CD14-positive monocyte (primary cell): Measurements from ENCODE around the gene HAGHL. TPM values are rescaled to one million over a fixed set of nuclear protein-coding genes. Genes with fewer than 3 reads are reported as not detected.

ENCODE experiments used
- DNase-seq, 3 donors: peaks; one replicate each; pipeline ENCODE4 v3.0.0-alpha.2; 2011 to 2022
- H2AFZ ChIP-seq: 2 replicates; pipeline ENCODE4 v1.6.0; 2012; ENCODE audit warnings: mild to moderate bottlenecking, low read depth, low read length, inconsistent platforms; ENCODE audit not compliant: insufficient read depth, poor library complexity, severe bottlenecking
- H3K27ac ChIP-seq, 2 donors: 1 replicate in 1 of 2; 2 replicates in 1 of 2; pipeline ENCODE4 v1.5.1; 2012 to 2013; ENCODE audit warnings: low read length in 2 of 2, control low read depth in 1 of 2, inconsistent platforms in 1 of 2, low read depth in 1 of 2, mild to moderate bottlenecking in 1 of 2
- H3K27me3 ChIP-seq, 2 donors: one replicate each; pipeline versions ENCODE4 v1.6.0 to v1.6.1; 2011 to 2013; ENCODE audit warnings: low read length in 2 of 2; ENCODE audit not compliant: control insufficient read depth in 2 of 2, insufficient read depth in 2 of 2
- H3K36me3 ChIP-seq, 2 donors: replicated peaks in 1 of 2; 1 replicate in 1 of 2; 2 replicates in 1 of 2; pipeline versions ENCODE4 v1.5.1 to v1.6.1; 2012 to 2013; ENCODE audit warnings: low read length in 2 of 2, control low read depth in 1 of 2, inconsistent platforms in 1 of 2, mild to moderate bottlenecking in 1 of 2; ENCODE audit not compliant: insufficient read depth in 2 of 2, control insufficient read depth in 1 of 2
- H3K4me1 ChIP-seq, 2 donors: 1 replicate in 1 of 2; 2 replicates in 1 of 2; pipeline versions ENCODE4 v1.5.1 to v1.6.1; 2012 to 2013; ENCODE audit warnings: low read length in 2 of 2, control low read depth in 1 of 2, inconsistent platforms in 1 of 2, mild to moderate bottlenecking in 1 of 2, moderate library complexity in 1 of 2; ENCODE audit not compliant: insufficient read depth in 2 of 2, control insufficient read depth in 1 of 2
- H3K4me2 ChIP-seq: replicated peaks from 2 replicates; pipeline ENCODE3; 2012; ENCODE audit warnings: low read length, moderate library complexity, mild to moderate bottlenecking; ENCODE audit not compliant: poor library complexity, severe bottlenecking; ENCODE audit errors: extremely low read depth
- H3K4me3 ChIP-seq, 3 experiments: fragments of 200-600 bp in 1 of 3; sonication (generic) in 1 of 3; replicated peaks in 1 of 3; 1 replicate in 2 of 3; 2 replicates in 1 of 3; pipeline ENCODE4 v1.5.1; 2011 to 2013; ENCODE audit warnings: low read length in 3 of 3, mild to moderate bottlenecking in 3 of 3, control low read depth in 2 of 3, low read depth in 2 of 3, inconsistent platforms in 1 of 3, moderate library complexity in 1 of 3
- H3K79me2 ChIP-seq: 2 replicates; pipeline ENCODE4 v1.6.0; 2012; ENCODE audit warnings: mild to moderate bottlenecking, control low read depth, inconsistent platforms, low read length, moderate library complexity; ENCODE audit not compliant: insufficient read depth
- H3K9ac ChIP-seq: 2 replicates; pipeline ENCODE4 v1.6.0; 2017; ENCODE audit warnings: low read length, mild to moderate bottlenecking; ENCODE audit not compliant: insufficient read depth, poor library complexity, severe bottlenecking
- H3K9me3 ChIP-seq, 2 donors: replicated peaks in 1 of 2; 1 replicate in 1 of 2; 2 replicates in 1 of 2; pipeline versions ENCODE4 v1.5.1 to v1.6.1; 2012 to 2013; ENCODE audit warnings: low read length in 2 of 2, control low read depth in 1 of 2; ENCODE audit not compliant: control insufficient read depth in 1 of 2, insufficient read depth in 1 of 2
- H4K20me1 ChIP-seq: 2 replicates; pipeline ENCODE4 v1.6.0; 2012; ENCODE audit warnings: mild to moderate bottlenecking, low read length, control low read depth, moderate library complexity; ENCODE audit not compliant: insufficient read depth
- H3K27ac Mint-ChIP-seq, 7 donors: one replicate each; pipeline ENCODE4 v1.8.0; 2020; ENCODE audit warnings: mild to moderate bottlenecking in 7 of 7, mixed read lengths in 7 of 7, moderate library complexity in 6 of 7, inconsistent platforms in 2 of 7
- H3K27me3 Mint-ChIP-seq, 3 donors: one replicate each; pipeline ENCODE4 v1.8.0; 2021 to 2022; ENCODE audit warnings: low read depth in 3 of 3, mild to moderate bottlenecking in 3 of 3, mixed read lengths in 3 of 3, moderate library complexity in 3 of 3, inconsistent platforms in 1 of 3
- H3K36me3 Mint-ChIP-seq, 2 donors: one replicate each; pipeline ENCODE4 v1.8.0; 2020; ENCODE audit warnings: mixed read lengths in 2 of 2, inconsistent platforms in 1 of 2, mild to moderate bottlenecking in 1 of 2
- H3K4me1 Mint-ChIP-seq: one replicate; pipeline ENCODE4 v1.8.0; 2020; ENCODE audit warnings: mild to moderate bottlenecking, mixed read lengths
- H3K4me3 Mint-ChIP-seq, 2 donors: one replicate each; pipeline ENCODE4 v1.8.0; 2020; ENCODE audit warnings: mild to moderate bottlenecking in 2 of 2, mixed read lengths in 2 of 2, moderate library complexity in 1 of 2
- H3K9me3 Mint-ChIP-seq, 7 donors: one replicate each; pipeline ENCODE4 v1.8.0; 2020 to 2022; ENCODE audit warnings: mixed read lengths in 7 of 7, mild to moderate bottlenecking in 6 of 7, moderate library complexity in 6 of 7, inconsistent platforms in 2 of 7
- WGBS: methylation state at CpG from one replicate; pipeline ENCODE4 v1.1.5; 2013; ENCODE audit warnings: missing lambda C conversion rate; ENCODE audit not compliant: insufficient coverage; 5-methylcytosine and 5-hydroxymethylcytosine counted together
- intact Hi-C, 2 donors: fragments of 100-400 bp; cut with micrococcal nuclease; formaldehyde crosslinking; loops; one replicate each; pipeline versions ENCODE4 v1.15.0 to v1.15.1; 2023
- polyA plus RNA-seq, 3 donors: library from polyadenylated mRNA; depleted of rRNA in 1 of 3; unstranded in 2 of 3; stranded (reverse) in 1 of 3; fragments of 300-500 nt in 2 of 3; fragments of >200 nt in 1 of 3; fragmentation: Illumina TruSeq in 2 of 3; gene quantifications; 1 replicate in 2 of 3; 2 replicates in 1 of 3; pipeline ENCODE4 v1.2.3, GENCODE V29; 2012 to 2021
- TF ChIP-seq, protein P1 (sequence below): fragments of 200-600 bp; IDR thresholded peaks from one replicate; pipeline ENCODE4 v1.8.0; 2022; ENCODE audit warnings: antibody characterized with exemption, mild to moderate bottlenecking

HAGHL gene
- polyA plus RNA-seq, 3 donors, result 0.60 to 8.9 (median 1.5) TPM

DNA sequence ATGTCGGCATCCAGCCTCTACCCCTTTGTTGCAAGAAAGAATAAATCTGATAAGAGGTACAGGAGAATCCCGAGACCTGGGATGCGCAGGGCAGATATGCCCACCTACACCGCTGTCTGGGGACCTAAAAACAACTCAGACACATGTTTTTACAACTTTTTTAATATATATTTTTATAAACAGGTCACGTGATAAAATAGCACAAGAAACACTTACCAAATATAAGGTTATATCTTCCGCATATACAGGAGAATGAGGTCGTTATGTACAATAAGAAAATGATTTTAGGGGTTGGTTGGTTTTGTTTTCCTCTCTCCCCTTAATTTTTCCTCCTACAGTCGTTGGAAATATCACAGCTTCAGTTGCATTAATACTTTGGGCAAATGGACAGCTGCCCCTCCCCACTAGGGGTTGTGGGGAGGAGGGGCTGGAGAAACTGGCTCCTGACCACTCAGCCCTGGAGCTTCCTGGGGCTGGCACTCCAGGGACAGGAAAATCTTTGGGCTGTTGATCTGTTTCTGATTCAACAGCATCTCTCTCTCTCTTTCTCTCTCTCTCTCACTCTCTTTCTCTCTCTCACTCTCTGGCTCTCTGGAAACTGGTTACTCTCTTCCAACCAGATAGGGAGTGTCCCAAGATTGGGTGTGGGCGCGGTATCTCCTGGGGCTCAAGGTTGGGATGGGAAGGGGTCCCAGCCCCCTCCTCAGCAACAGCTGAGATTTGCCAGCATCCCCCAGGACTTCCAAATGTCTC, 34.4 kb upstream of the HAGHL start:
- Mint-ChIP-seq H3K4me1 (peaks cover 25% of the 10 kb centered on the region), H3K27me3 (peaks cover 51 to 67% (median 60%) of the 10 kb centered on the region in 3 donors), H3K27ac (peak overlapping the region in 1 of 7 donors; percentile 62), H3K4me3 (peak overlapping the region in 1 of 2 donors; percentile 94), H3K36me3 (peaks cover 7 to 8% of the 10 kb centered on the region in 2 donors), H3K9me3 (peaks cover 6 to 25% (median 8%) of the 10 kb centered on the region in 7 donors)
- intact Hi-C loops, result no loop called here
- TF ChIP-seq, protein P1, sequence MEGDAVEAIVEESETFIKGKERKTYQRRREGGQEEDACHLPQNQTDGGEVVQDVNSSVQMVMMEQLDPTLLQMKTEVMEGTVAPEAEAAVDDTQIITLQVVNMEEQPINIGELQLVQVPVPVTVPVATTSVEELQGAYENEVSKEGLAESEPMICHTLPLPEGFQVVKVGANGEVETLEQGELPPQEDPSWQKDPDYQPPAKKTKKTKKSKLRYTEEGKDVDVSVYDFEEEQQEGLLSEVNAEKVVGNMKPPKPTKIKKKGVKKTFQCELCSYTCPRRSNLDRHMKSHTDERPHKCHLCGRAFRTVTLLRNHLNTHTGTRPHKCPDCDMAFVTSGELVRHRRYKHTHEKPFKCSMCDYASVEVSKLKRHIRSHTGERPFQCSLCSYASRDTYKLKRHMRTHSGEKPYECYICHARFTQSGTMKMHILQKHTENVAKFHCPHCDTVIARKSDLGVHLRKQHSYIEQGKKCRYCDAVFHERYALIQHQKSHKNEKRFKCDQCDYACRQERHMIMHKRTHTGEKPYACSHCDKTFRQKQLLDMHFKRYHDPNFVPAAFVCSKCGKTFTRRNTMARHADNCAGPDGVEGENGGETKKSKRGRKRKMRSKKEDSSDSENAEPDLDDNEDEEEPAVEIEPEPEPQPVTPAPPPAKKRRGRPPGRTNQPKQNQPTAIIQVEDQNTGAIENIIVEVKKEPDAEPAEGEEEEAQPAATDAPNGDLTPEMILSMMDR, result no peak
- Histone ChIP-seq H4K20me1 (peaks cover 4% of the 10 kb centered on the region), H3K4me1 (peaks cover 33 to 45% of the 10 kb centered on the region in 2 donors), H3K9ac (no peak overlapping the region), H3K4me2 (no peak overlapping the region), H3K9me3 (peaks cover 0 to 4% of the 10 kb centered on the region in 2 donors), H3K27me3 (peaks cover 20 to 53% of the 10 kb centered on the region in 2 donors), H3K36me3 (peaks cover 0 to 2% of the 10 kb centered on the region in 2 donors), H3K79me2 (no peaks in the 10 kb centered on the region), H3K4me3 (no peak overlapping the region), H2AFZ (no peak overlapping the region), H3K27ac (no peak overlapping the region)
- DNase-seq, result no peak
- WGBS, result no CpG with 5 or more reads among the region's 10 CpGs

DNA sequence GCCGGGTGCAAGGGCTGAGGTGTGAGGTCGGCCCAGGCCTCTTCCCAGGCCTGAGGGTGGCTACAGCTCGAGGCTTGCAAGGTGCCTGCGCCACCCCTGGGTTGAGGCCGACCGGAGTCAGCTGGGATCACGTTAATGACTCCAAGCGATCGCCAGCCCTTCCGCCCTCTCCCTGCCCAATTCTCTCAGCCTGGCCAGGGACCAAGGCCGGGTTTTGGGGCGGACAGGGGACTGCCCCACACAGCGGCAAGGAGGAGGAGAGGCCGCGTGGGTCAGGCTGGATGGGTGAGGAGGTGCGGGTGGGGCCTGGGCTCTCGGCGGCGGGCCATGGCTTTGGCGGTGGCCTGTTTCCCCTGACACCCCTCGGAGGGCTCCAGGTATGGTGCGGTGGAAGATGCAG, 33.5 kb upstream of the HAGHL start:
- Histone ChIP-seq H3K79me2 (no peaks in the 10 kb centered on the region), H3K4me1 (peaks cover 33 to 45% of the 10 kb centered on the region in 2 donors), H3K4me3 (no peak overlapping the region), H3K9me3 (peaks cover 0 to 4% of the 10 kb centered on the region in 2 donors), H3K9ac (no peak overlapping the region), H3K27ac (no peak overlapping the region), H3K27me3 (peaks cover 20 to 53% of the 10 kb centered on the region in 2 donors), H3K36me3 (no peaks in the 10 kb centered on the region), H4K20me1 (peaks cover 4% of the 10 kb centered on the region), H2AFZ (no peak overlapping the region), H3K4me2 (no peak overlapping the region)
- H3K4me1 Mint-ChIP-seq, result peaks cover 25% of the 10 kb centered on the region
- DNase-seq, result no peak
- WGBS, result 51% methylated on average over 20 of the region's 22 CpGs
- peaks cover 6 to 32% (median 8%) of the 10 kb centered on the region in 7 donors for H3K9me3 Mint-ChIP-seq
- H3K27ac Mint-ChIP-seq, result no peak overlapping the region
- peaks cover 57 to 74% (median 67%) of the 10 kb centered on the region in 3 donors for H3K27me3 Mint-ChIP-seq
- H3K36me3 Mint-ChIP-seq, result peaks cover 4 to 5% of the 10 kb centered on the region in 2 donors
- intact Hi-C loops, result no loop called here
- TF ChIP-seq, protein P1, result no peak
- peak overlapping the region in 1 of 2 donors; percentile 75 for H3K4me3 Mint-ChIP-seq
